HEK293 (cell line): ENCODE data around the gene AGAP1.
A peak's percentile ranks its signal among the peaks of the same experiment; 100 is the strongest.

Source experiments
- CTCF ChIA-PET: fragments of 350-600 bp; formaldehyde crosslinking; extraction: SDS; loops from one replicate; lab custom pipeline; 2021; ENCODE audit warnings: antibody characterized with exemption; lab: Yijun Ruan, JAX
- POLR2A ChIA-PET: fragments of 300-600 bp; formaldehyde crosslinking; extraction: SDS; loops from one replicate; lab custom pipeline; 2020; ENCODE audit warnings: antibody characterized with exemption, inconsistent platforms; lab: Yijun Ruan, JAX
- H3K27ac ChIP-seq: fragments of 200-500 bp; sonication (Bioruptor generic); 2 replicates; pipeline ENCODE4 v1.5.1; 2014; ENCODE audit warnings: low read depth, low read length, control low read depth, inconsistent platforms; ENCODE audit errors: extremely low read depth
- H3K36me3 ChIP-seq, 2 experiments: fragments of 200-500 bp in 1 of 2; sonication (Bioruptor generic) in 1 of 2; 1 replicate in 1 of 2; 2 replicates in 1 of 2; pipeline ENCODE4 v1.5.1; 2014 to 2017; ENCODE audit warnings: inconsistent platforms in 2 of 2, low read length in 2 of 2; ENCODE audit not compliant: control insufficient read depth in 2 of 2, insufficient read depth in 1 of 2
- H3K4me1 ChIP-seq: fragments of 200-500 bp; sonication (Bioruptor generic); 2 replicates; pipeline ENCODE4 v1.5.1; 2014; ENCODE audit warnings: mild to moderate bottlenecking, low read length, inconsistent platforms; ENCODE audit not compliant: control insufficient read depth, insufficient read depth
- H3K4me3 ChIP-seq: 2 replicates; pipeline ENCODE4 v1.5.1; 2011; ENCODE audit warnings: low read depth, mild to moderate bottlenecking, control low read depth, low read length, moderate library complexity
- H3K9me3 ChIP-seq: fragments of 200-500 bp; sonication (Bioruptor generic); 2 replicates; pipeline ENCODE4 v1.5.1; 2014; ENCODE audit warnings: low read depth, low read length, inconsistent platforms; ENCODE audit not compliant: control insufficient read depth, insufficient read depth
- KLF1 ChIP-seq: fragments of 450-650 bp; formaldehyde crosslinking; IDR thresholded peaks from 2 replicates; pipeline ENCODE4 v1.5.1; 2016; ENCODE audit warnings: missing biosample characterization, missing genetic modification characterization
- KLF16 ChIP-seq: fragments of 450-650 bp; formaldehyde crosslinking; IDR thresholded peaks from 2 replicates; pipeline ENCODE4 v1.5.1; 2017; ENCODE audit warnings: missing biosample characterization, missing genetic modification characterization
- PRDM1 ChIP-seq: fragments of 450-650 bp; formaldehyde crosslinking; IDR thresholded peaks from 2 replicates; pipeline ENCODE4; 2016; ENCODE audit warnings: missing biosample characterization, missing genetic modification characterization
- RBAK ChIP-seq: fragments of 450-650 bp; formaldehyde crosslinking; IDR thresholded peaks from 2 replicates; pipeline ENCODE4 v1.5.1; 2016; ENCODE audit warnings: missing biosample characterization, missing genetic modification characterization
- SCRT1 ChIP-seq: fragments of 450-650 bp; formaldehyde crosslinking; IDR thresholded peaks from 2 replicates; pipeline ENCODE4 v1.5.1; 2016; ENCODE audit warnings: missing biosample characterization, missing genetic modification characterization, borderline replicate concordance
- SCRT2 ChIP-seq: fragments of 450-650 bp; formaldehyde crosslinking; IDR thresholded peaks from 2 replicates; pipeline ENCODE4 v1.5.1; 2016; ENCODE audit warnings: missing biosample characterization, missing genetic modification characterization
- SP2 ChIP-seq: fragments of 450-650 bp; formaldehyde crosslinking; IDR thresholded peaks from 2 replicates; pipeline ENCODE4 v1.5.1; 2016; ENCODE audit warnings: missing biosample characterization, missing genetic modification characterization
- ZFHX2 ChIP-seq: fragments of 450-650 bp; formaldehyde crosslinking; conservative IDR thresholded peaks from 2 replicates; pipeline ENCODE4 v1.5.1; 2016; ENCODE audit warnings: missing biosample characterization, missing genetic modification characterization
- ZFP3 ChIP-seq: fragments of 450-650 bp; formaldehyde crosslinking; IDR thresholded peaks from 2 replicates; pipeline ENCODE4 v1.5.1; 2016; ENCODE audit warnings: low read depth, missing biosample characterization, missing genetic modification characterization
- ZNF114 ChIP-seq: fragments of 450-650 bp; formaldehyde crosslinking; IDR thresholded peaks from 2 replicates; pipeline ENCODE4 v1.5.0; 2017; ENCODE audit warnings: missing biosample characterization, missing genetic modification characterization
- ZNF157 ChIP-seq: fragments of 450-650 bp; formaldehyde crosslinking; IDR thresholded peaks from 2 replicates; pipeline ENCODE4 v1.5.1; 2016; ENCODE audit warnings: missing biosample characterization, missing genetic modification characterization
- ZNF274 ChIP-seq, 2 experiments: fragments of 200-500 bp in 1 of 2; fragments of 450-650 bp in 1 of 2; sonication (Bioruptor generic) in 1 of 2; formaldehyde crosslinking in 1 of 2; IDR thresholded peaks; 2 replicates each; pipeline versions ENCODE4 v1.5.1 to v1.6.1; 2014 to 2016; ENCODE audit warnings: borderline replicate concordance in 1 of 2, inconsistent platforms in 1 of 2, low read length in 1 of 2, missing biosample characterization in 1 of 2, missing genetic modification characterization in 1 of 2
- ZNF514 ChIP-seq: fragments of 450-650 bp; formaldehyde crosslinking; IDR thresholded peaks from 2 replicates; pipeline ENCODE4 v1.5.1; 2016; ENCODE audit warnings: missing biosample characterization, missing genetic modification characterization
- ZNF530 ChIP-seq: fragments of 450-650 bp; formaldehyde crosslinking; IDR thresholded peaks from 2 replicates; pipeline ENCODE4 v1.5.1; 2016; ENCODE audit warnings: low read depth, missing biosample characterization, missing genetic modification characterization
- ZNF596 ChIP-seq: fragments of 450-650 bp; IDR thresholded peaks from 2 replicates; pipeline ENCODE4 v1.5.0; 2018; ENCODE audit warnings: missing biosample characterization, mild to moderate bottlenecking, missing genetic modification characterization, moderate library complexity
- ZNF629 ChIP-seq: fragments of 450-650 bp; formaldehyde crosslinking; IDR thresholded peaks from 2 replicates; pipeline ENCODE4 v1.5.1; 2017; ENCODE audit warnings: missing biosample characterization, missing genetic modification characterization
- ZNF658 ChIP-seq: fragments of 450-650 bp; formaldehyde crosslinking; IDR thresholded peaks from 2 replicates; pipeline ENCODE4; 2016; ENCODE audit warnings: missing biosample characterization, missing genetic modification characterization
- ZNF664 ChIP-seq: fragments of 450-650 bp; formaldehyde crosslinking; IDR thresholded peaks from 2 replicates; pipeline ENCODE4 v1.5.1; 2016; ENCODE audit warnings: missing biosample characterization, missing genetic modification characterization
- ZXDB ChIP-seq: fragments of 450-650 bp; formaldehyde crosslinking; IDR thresholded peaks from 2 replicates; pipeline ENCODE4 v1.5.1; 2016; ENCODE audit warnings: missing biosample characterization, missing genetic modification characterization
- TF ChIP-seq, protein P1 (sequence below): fragments of 450-650 bp; formaldehyde crosslinking; IDR thresholded peaks from 2 replicates; pipeline ENCODE4 v1.5.1; 2016; ENCODE audit warnings: missing biosample characterization, missing genetic modification characterization
- TF ChIP-seq, protein P2 (sequence below): fragments of 450-650 bp; formaldehyde crosslinking; IDR thresholded peaks from 2 replicates; pipeline ENCODE4 v1.5.1; 2016; ENCODE audit warnings: missing biosample characterization, missing genetic modification characterization

AGAP1 gene

DNA sequence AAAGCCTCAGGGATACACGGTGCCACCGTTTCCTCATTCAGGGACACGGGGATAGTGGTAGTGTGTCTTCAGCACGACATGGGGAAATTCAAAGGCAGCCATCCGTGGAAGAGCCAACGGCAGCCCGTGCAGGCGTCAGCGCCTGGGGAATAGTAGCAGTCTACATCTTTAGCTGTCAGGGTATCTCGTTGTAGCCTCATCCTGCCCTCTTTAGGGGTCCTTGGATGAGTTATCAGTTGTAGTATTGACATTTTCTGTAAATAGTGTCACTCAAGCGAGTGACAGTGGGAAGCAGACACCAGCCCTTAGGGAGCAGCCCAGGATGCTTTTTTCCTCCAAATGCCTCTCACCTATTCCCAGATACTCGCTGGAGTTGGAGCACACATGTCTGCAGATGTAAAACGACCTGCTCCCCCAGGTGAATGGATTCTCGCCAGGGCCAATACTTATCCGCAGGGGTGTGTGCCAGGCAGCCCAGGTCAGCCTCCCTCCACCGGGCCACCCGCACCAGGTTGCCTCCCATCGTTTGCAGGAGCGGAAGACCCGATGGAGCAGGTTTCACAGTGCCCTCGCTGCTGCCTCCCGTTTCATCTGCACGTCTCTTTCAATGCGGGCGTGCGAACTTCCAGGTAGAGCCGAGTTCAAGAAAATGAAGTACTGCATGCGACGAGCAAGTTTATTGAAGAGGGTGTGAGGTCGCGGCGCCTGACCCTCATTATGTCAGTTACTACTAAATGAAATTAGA is 41.0 kb downstream of the AGAP1 start:
- ChIA-PET CTCF (no interaction called here), POLR2A (no interaction called here)
- Histone ChIP-seq H3K4me3 (no peak overlapping the region), H3K27ac (no peak overlapping the region), H3K36me3 (no peaks in the 10 kb centered on the region), H3K4me1 (no peaks in the 10 kb centered on the region), H3K9me3 (no peaks in the 10 kb centered on the region)
- no peak for TF ChIP-seq SCRT2 (tag by site-specific recombination)
- TF ChIP-seq ZNF664 (tag by site-specific recombination), result no peak
- TF ChIP-seq ZNF274 (IDR thresholded peaks at IDR 0.05; ENCODE audit: low read length), result no peak
- TF ChIP-seq ZNF274 (tag by site-specific recombination; IDR thresholded peaks at IDR 0.05; ENCODE audit: borderline replicate concordance), result no peak
- TF ChIP-seq ZNF514, result no peak
- no peak for TF ChIP-seq ZNF658 (tag by site-specific recombination)
- no peak for TF ChIP-seq ZNF114 (tag by site-specific recombination)
- TF ChIP-seq ZNF530, result no peak

DNA sequence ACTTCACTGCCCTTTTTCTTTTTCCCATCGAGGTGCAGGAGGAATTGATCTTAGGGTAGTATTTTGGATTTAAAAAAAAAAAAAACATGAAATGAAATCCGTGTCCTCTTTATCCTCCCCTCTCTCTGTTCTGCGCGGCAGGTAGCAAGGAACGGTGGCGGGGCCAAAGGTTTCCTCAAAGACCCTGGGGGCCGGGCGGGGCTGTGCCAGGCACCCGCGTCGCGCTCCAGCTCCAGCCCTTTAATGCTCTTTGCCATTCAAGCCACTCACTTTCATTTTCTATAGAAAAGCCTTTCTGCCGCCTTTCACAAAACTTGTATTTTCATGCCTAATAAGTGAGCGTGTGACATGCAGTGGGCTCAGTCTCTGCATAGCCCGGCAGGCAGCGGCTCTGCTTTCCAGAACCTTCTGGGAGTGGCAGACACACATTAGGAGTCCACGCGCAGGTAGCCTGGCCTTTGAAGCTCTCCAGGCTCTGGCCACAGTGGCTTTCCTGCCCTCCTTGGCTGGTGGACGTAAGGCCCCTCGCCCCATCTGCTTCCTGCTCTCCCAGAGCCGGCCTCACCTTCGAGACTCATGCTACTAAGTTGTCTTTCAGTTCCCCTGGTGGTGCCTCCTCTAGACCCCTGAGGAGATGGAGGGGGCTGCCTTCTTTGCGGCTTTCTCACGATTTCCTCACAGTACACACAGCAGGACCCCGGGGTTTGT is 41.7 kb downstream of the AGAP1 start:
- ChIA-PET POLR2A (no interaction called here), CTCF (no interaction called here)
- H3K27ac ChIP-seq, result no peak overlapping the region
- no peaks in the 10 kb centered on the region for H3K36me3 ChIP-seq
- H3K4me1 ChIP-seq, result no peaks in the 10 kb centered on the region
- H3K4me3 ChIP-seq, result no peak overlapping the region
- H3K9me3 ChIP-seq, result no peaks in the 10 kb centered on the region
- TF ChIP-seq PRDM1 (tag by site-specific recombination) (0 out of 2 replicates have a peak, but pooled peaks have one; percentile 20), ZXDB (no peak)

DNA sequence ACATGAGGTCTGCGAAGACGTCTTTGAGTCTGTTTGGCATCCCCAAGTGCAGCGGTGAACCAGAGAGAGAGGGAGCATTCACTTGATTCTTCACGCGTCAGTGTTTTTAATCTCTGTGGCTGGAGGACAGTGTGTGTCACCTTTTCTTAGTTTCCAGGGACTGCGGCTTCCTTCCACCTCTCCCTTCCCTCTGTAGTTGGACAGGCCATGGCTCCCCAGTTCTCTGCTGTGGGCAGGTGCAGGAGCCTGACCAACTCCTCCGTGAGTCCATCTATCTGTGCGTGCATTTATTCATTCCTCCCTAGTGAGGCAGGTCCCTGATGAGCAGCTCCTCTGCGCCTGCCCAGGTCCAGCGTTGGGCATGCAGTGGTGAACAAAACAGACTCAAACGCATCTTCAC is 42.9 kb downstream of the AGAP1 start:
- POLR2A ChIA-PET, result no interaction called here
- CTCF ChIA-PET, result interaction anchor here (2.7 kb wide), 1 partner anchor 15 kb away, joined by 8 read pairs; no protein-coding TSS in a partner anchor

More for the DNA sequence above, 42.9 kb downstream of the AGAP1 start:
- H3K27ac ChIP-seq, result no peak overlapping the region
- no peak overlapping the region for H3K4me3 ChIP-seq
- no peaks in the 10 kb centered on the region for H3K36me3 ChIP-seq
- no peaks in the 10 kb centered on the region for H3K4me1 ChIP-seq
- H3K9me3 ChIP-seq, result no peaks in the 10 kb centered on the region
- TF ChIP-seq, protein P1, sequence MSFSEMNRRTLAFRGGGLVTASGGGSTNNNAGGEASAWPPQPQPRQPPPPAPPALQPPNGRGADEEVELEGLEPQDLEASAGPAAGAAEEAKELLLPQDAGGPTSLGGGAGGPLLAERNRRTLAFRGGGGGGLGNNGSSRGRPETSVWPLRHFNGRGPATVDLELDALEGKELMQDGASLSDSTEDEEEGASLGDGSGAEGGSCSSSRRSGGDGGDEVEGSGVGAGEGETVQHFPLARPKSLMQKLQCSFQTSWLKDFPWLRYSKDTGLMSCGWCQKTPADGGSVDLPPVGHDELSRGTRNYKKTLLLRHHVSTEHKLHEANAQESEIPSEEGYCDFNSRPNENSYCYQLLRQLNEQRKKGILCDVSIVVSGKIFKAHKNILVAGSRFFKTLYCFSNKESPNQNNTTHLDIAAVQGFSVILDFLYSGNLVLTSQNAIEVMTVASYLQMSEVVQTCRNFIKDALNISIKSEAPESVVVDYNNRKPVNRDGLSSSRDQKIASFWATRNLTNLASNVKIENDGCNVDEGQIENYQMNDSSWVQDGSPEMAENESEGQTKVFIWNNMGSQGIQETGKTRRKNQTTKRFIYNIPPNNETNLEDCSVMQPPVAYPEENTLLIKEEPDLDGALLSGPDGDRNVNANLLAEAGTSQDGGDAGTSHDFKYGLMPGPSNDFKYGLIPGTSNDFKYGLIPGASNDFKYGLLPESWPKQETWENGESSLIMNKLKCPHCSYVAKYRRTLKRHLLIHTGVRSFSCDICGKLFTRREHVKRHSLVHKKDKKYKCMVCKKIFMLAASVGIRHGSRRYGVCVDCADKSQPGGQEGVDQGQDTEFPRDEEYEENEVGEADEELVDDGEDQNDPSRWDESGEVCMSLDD (tag by site-specific recombination), result no peak
- TF ChIP-seq, protein P2, sequence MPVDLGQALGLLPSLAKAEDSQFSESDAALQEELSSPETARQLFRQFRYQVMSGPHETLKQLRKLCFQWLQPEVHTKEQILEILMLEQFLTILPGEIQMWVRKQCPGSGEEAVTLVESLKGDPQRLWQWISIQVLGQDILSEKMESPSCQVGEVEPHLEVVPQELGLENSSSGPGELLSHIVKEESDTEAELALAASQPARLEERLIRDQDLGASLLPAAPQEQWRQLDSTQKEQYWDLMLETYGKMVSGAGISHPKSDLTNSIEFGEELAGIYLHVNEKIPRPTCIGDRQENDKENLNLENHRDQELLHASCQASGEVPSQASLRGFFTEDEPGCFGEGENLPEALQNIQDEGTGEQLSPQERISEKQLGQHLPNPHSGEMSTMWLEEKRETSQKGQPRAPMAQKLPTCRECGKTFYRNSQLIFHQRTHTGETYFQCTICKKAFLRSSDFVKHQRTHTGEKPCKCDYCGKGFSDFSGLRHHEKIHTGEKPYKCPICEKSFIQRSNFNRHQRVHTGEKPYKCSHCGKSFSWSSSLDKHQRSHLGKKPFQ (tag by site-specific recombination), result no peak
- TF ChIP-seq ZNF157 (tag by site-specific recombination), result no peak
- TF ChIP-seq ZFHX2 (tag by site-specific recombination), result no peak
- TF ChIP-seq KLF16 (tag by site-specific recombination), result no peak
- no peak for TF ChIP-seq ZNF596 (tag by site-specific recombination)
- TF ChIP-seq ZNF629 (tag by site-specific recombination), result no peak
- TF ChIP-seq RBAK (tag by site-specific recombination), result no peak
- TF ChIP-seq SCRT1, result no peak
- TF ChIP-seq SP2 (tag by site-specific recombination), result no peak
- TF ChIP-seq ZFP3 (tag by site-specific recombination), result no peak
- TF ChIP-seq KLF1 (tag by site-specific recombination), result no peak
